ENCODE results near the gene CLRN2.

Gene CLRN2

DNA sequence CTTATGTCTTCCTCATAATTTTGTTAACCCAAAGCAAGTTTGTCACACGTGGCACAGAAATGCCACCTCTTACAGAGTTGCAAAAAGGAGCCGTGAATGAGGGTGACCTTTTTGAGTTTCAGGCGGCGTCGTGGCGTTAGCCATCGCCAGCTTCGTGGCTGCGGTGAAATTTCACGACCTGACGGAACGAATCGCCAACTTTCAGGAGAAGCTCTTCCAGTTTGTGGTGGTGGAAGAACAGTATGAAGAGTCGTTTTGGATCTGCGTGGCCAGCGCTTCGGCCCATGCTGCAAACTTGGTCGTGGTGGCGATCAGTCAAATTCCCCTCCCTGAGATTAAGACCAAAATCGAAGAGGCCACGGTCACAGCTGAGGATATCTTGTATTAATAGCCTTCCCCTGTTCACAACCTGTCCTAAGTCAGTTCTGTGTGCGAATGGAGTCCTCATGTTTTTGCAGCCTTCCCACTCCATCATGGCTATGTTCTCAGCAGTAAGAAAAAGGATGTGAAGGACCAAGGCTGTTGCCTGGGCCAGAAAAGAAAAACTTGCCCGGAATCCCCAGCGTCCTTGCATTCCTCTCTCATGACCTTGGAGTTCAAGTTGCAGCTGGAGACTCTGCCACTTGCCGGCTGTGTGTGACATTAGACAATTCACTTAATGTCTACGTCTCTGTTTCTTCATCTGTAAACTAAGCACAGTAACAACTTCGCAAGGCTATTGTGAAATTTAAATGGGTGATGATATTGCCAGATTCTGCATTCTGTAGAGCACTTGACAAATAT lies 11.9 kb downstream of the CLRN2 start:
- no peak for DNase-seq
- H3K27ac Mint-ChIP-seq: no peak overlapping the region

DNA sequence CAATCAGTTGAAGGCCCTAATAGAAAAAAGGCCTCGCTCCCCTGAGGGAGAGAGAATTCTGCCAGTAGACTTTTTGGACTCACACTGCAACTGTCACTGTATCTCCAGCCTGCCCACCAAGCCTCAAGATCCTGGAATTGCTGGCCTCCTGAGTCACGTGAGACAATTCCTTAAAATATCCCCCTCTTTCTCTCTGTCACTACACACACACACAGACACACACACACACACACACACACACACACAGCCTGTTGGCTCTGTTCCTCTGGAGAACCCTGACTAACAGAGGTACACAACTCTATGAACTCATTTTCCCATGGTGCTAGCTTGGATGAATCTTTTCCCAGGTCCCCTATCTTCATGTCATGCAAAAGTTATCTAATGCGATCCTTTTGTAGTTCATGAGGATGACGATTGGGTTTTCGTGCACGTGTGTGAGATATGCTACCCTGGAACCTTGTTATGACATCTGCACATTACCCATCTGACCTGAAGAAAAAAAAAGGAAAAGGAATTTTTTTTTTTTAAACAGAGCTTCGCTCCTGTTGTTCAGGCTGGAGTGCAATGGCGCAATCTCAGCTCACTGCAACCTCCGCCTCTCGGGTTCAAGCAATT lies 13.7 kb downstream of the CLRN2 start:
- TF ChIP-seq, protein P1, sequence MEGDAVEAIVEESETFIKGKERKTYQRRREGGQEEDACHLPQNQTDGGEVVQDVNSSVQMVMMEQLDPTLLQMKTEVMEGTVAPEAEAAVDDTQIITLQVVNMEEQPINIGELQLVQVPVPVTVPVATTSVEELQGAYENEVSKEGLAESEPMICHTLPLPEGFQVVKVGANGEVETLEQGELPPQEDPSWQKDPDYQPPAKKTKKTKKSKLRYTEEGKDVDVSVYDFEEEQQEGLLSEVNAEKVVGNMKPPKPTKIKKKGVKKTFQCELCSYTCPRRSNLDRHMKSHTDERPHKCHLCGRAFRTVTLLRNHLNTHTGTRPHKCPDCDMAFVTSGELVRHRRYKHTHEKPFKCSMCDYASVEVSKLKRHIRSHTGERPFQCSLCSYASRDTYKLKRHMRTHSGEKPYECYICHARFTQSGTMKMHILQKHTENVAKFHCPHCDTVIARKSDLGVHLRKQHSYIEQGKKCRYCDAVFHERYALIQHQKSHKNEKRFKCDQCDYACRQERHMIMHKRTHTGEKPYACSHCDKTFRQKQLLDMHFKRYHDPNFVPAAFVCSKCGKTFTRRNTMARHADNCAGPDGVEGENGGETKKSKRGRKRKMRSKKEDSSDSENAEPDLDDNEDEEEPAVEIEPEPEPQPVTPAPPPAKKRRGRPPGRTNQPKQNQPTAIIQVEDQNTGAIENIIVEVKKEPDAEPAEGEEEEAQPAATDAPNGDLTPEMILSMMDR (IDR thresholded peaks at IDR 0.05): no peak
- H3K9me3 Mint-ChIP-seq: no peaks in the 10 kb centered on the region
- H3K36me3 Mint-ChIP-seq (ENCODE audit: low read depth): no peaks in the 10 kb centered on the region
- H3K4me1 Mint-ChIP-seq: no peaks in the 10 kb centered on the region
- DNase-seq: no peak
- no peak overlapping the region for H3K4me3 Mint-ChIP-seq
- H3K27me3 Mint-ChIP-seq (ENCODE audit: low read depth, poor library complexity): peaks cover 22% of the 10 kb centered on the region
- H3K27ac Mint-ChIP-seq: no peak overlapping the region

More for the DNA sequence above, 11.9 kb downstream of the CLRN2 start:
- Mint-ChIP-seq H3K9me3 (no peaks in the 10 kb centered on the region), H3K4me1 (no peaks in the 10 kb centered on the region), H3K36me3 (ENCODE audit: low read depth) (no peaks in the 10 kb centered on the region), H3K4me3 (no peak overlapping the region), H3K27me3 (ENCODE audit: low read depth, poor library complexity) (peaks cover 25% of the 10 kb centered on the region)
- TF ChIP-seq, protein P1 (IDR thresholded peaks at IDR 0.05): no peak

DNA sequence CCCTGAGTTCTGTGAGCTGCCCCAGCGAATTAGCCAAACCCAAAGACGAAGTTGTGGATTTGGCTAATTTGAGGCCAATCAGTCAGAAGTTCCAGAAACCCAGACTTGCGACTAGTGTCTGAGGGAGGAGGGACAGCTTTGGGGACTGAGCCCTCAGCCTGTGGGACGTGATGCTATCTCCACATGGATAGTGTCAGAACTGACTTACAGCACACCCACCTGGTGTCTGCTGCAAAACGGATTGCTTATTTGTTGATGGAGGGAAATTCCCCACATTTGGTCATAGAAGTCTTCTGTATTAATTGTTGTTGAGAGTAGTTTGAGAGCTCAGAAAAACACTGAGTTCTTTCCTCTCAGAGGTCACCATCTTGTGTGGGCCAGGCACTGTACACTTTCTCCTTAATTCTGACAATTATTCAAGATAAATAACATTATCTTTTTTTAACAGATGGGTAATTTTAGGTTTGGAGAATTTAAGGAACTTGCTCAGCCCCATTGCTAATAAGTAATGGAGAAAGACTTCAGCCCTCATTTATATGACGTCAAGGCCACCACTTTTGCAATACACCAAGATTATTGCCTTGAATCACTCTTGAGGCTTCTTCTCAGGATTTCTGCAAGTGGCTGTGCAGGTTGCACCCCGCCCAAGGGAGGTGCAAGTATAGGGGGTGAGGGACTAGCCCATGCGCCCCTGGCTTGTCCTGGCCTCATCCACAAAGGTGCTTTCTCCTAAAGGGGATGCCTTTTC lies 16.7 kb downstream of the CLRN2 start:
- Mint-ChIP-seq H3K36me3 (ENCODE audit: low read depth) (no peaks in the 10 kb centered on the region), H3K9me3 (no peaks in the 10 kb centered on the region), H3K4me1 (no peaks in the 10 kb centered on the region), H3K27me3 (ENCODE audit: low read depth, poor library complexity) (peaks cover 15% of the 10 kb centered on the region), H3K27ac (no peak overlapping the region), H3K4me3 (no peak overlapping the region)
- TF ChIP-seq, protein P1 (IDR thresholded peaks at IDR 0.05): no peak
- DNase-seq: no peak

DNA sequence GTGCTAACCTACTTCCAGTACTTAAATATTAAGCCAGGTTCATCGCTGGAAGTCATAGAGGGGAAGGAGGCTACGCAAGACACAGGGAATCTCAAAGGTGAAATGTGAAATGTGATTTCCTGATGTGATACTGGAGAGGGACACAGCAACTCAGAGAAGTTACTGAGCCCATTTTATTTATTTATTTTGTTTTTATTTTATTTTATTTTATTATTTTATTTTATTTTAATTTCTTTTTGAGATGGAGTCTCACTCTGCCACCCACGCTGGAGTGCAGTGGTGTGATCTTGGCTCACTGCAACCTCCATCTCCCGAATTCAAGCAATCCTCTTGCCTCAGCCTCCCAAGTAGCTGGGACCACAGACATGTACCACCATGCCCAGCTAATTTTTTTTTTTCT lies 19.7 kb downstream of the CLRN2 start:
- Mint-ChIP-seq H3K9me3 (no peaks in the 10 kb centered on the region), H3K4me3 (no peak overlapping the region), H3K27ac (no peak overlapping the region), H3K4me1 (no peaks in the 10 kb centered on the region), H3K27me3 (ENCODE audit: low read depth, poor library complexity) (peaks cover 5% of the 10 kb centered on the region), H3K36me3 (ENCODE audit: low read depth) (no peaks in the 10 kb centered on the region)
- TF ChIP-seq, protein P1 (IDR thresholded peaks at IDR 0.05): no peak
- DNase-seq: no peak

DNA sequence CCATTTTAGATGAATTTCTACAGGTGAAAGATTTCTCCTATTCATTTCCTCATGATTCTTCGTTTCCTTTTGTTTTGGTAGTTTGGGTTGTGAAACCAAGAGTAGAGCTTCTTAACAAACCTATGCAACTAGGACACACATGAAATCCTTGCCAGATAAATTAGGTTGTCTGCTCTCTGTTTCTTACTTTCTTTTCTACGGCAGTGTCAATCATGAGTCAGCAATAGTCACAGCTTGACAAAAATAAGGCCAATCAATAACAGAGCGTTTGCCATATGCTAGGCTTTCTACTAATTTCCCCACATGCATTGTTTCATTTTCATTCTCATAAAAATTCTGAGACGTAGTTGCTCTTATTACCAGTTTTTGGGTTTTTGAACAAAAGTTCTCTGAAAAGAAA lies 20.3 kb downstream of the CLRN2 start:
- Mint-ChIP-seq H3K4me1 (no peaks in the 10 kb centered on the region), H3K27ac (no peak overlapping the region), H3K4me3 (no peak overlapping the region), H3K36me3 (ENCODE audit: low read depth) (no peaks in the 10 kb centered on the region), H3K27me3 (ENCODE audit: low read depth, poor library complexity) (peaks cover 5% of the 10 kb centered on the region), H3K9me3 (no peaks in the 10 kb centered on the region)
- TF ChIP-seq, protein P1 (IDR thresholded peaks at IDR 0.05): no peak
- DNase-seq: no peak
